ENCODE data around the gene OR13C2.

OR13C2 gene

GRCh38 chr9:104577263-104577662 is 28.2 kb downstream of the OR13C2 start:
- Mint-ChIP-seq H3K4me1 (ENCODE audit: low read depth) (no peaks in the 10 kb centered on the region), H3K36me3 (ENCODE audit: low read depth) (no peaks in the 10 kb centered on the region), H3K27ac (no peak overlapping the region), H3K9me3 (peaks cover 4% of the 10 kb centered on the region), H3K4me3 (no peak overlapping the region), H3K27me3 (ENCODE audit: low read depth) (no peaks in the 10 kb centered on the region)

GRCh38 chr9:104575456-104575855 is 30.0 kb downstream of the OR13C2 start:
- H3K4me1 Mint-ChIP-seq (ENCODE audit: low read depth), result no peaks in the 10 kb centered on the region
- no peaks in the 10 kb centered on the region for H3K36me3 Mint-ChIP-seq (ENCODE audit: low read depth)

GRCh38 chr9:104572612-104573011 is 32.8 kb downstream of the OR13C2 start:
- no peaks in the 10 kb centered on the region for H3K36me3 Mint-ChIP-seq (ENCODE audit: low read depth)
- H3K4me1 Mint-ChIP-seq (ENCODE audit: low read depth), result no peaks in the 10 kb centered on the region
- no peak overlapping the region for H3K4me3 Mint-ChIP-seq
- peaks cover 4% of the 10 kb centered on the region for H3K9me3 Mint-ChIP-seq
- no peaks in the 10 kb centered on the region for H3K27me3 Mint-ChIP-seq (ENCODE audit: low read depth)
- H3K27ac Mint-ChIP-seq, result no peak overlapping the region

More at GRCh38 chr9:104575456-104575855, 30.0 kb downstream of the OR13C2 start:
- Mint-ChIP-seq H3K9me3 (peaks cover 4% of the 10 kb centered on the region), H3K27me3 (ENCODE audit: low read depth) (no peaks in the 10 kb centered on the region), H3K27ac (no peak overlapping the region), H3K4me3 (no peak overlapping the region)

GRCh38 chr9:104568868-104569267 is 36.6 kb downstream of the OR13C2 start, which contains the start of gene OR13C8:
TSS of gene OR13C8 (plus strand) at chr9:104569168. CDS start at chr9:104569168, 0 bp downstream.
- Mint-ChIP-seq H3K4me1 (ENCODE audit: low read depth) (no peaks in the 10 kb centered on the region), H3K4me3 (no peak within 1 kb of the TSS), H3K27me3 (ENCODE audit: low read depth) (no peaks in the 10 kb centered on the region), H3K36me3 (ENCODE audit: low read depth) (no peaks in the 10 kb centered on the region), H3K27ac (no peak within 1 kb of the TSS), H3K9me3 (peaks cover 4% of the 10 kb centered on the region)

- Mint-ChIP-seq H3K36me3 (ENCODE audit: low read depth) (no peaks in the 10 kb centered on the region), H3K9me3 (no peaks in the 10 kb centered on the region), H3K4me1 (ENCODE audit: low read depth) (no peaks in the 10 kb centered on the region)
These were observed 41.1 kb downstream of the OR13C2 start for GRCh38 chr9:104564358-104564757.

GRCh38 chr9:104556830-104557634 is 48.4 kb downstream of the OR13C2 start:
- H3K27ac Mint-ChIP-seq, result no peak overlapping the region
- no peak overlapping the region for H3K4me3 Mint-ChIP-seq
- H3K9me3 Mint-ChIP-seq, result no peaks in the 10 kb centered on the region
- no peaks in the 10 kb centered on the region for H3K36me3 Mint-ChIP-seq (ENCODE audit: low read depth)
- H3K27me3 Mint-ChIP-seq (ENCODE audit: low read depth), result no peaks in the 10 kb centered on the region
- no peaks in the 10 kb centered on the region for H3K4me1 Mint-ChIP-seq (ENCODE audit: low read depth)

More at GRCh38 chr9:104564358-104564757, 41.1 kb downstream of the OR13C2 start:
- Mint-ChIP-seq H3K4me3 (no peak overlapping the region), H3K27ac (no peak overlapping the region), H3K27me3 (ENCODE audit: low read depth) (no peaks in the 10 kb centered on the region)

- Mint-ChIP-seq H3K36me3 (ENCODE audit: low read depth) (no peaks in the 10 kb centered on the region), H3K27ac (no peak overlapping the region), H3K9me3 (no peaks in the 10 kb centered on the region), H3K4me3 (no peak overlapping the region), H3K27me3 (ENCODE audit: low read depth) (no peaks in the 10 kb centered on the region), H3K4me1 (ENCODE audit: low read depth) (no peaks in the 10 kb centered on the region)
These were observed 49.9 kb downstream of the OR13C2 start for GRCh38 chr9:104555521-104555920.
